Loucy (cell line): ENCODE data around the gene BACE2.

Source experiments
- CTCF ChIP-seq: fragments of 200-600 bp; sonication (generic); conservative IDR thresholded peaks from 2 replicates; pipeline ENCODE4 v1.5.1; 2014; ENCODE audit warnings: mild to moderate bottlenecking, antibody characterized with exemption, low read length
- EZH2phosphoT487 ChIP-seq: fragments of 200-600 bp; IDR thresholded peaks from 2 replicates; pipeline ENCODE4 v1.6.1; 2018; ENCODE audit warnings: antibody characterized with exemption, mild to moderate bottlenecking, moderate library complexity, borderline replicate concordance

GRCh38 chr21:41176846-41177245 is 8.9 kb downstream of the BACE2 start:
- TF ChIP-seq CTCF (no peak), EZH2phosphoT487 (no peak)
